HG03108 (cell line): Measurements from ENCODE around the gene MAPK4.
"Not testable (repeated sequence)": the region's sequence is repeated elsewhere in the genome, so short reads cannot be mapped to it uniquely, and the experiment has no call there.

Source experiments
- ATAC-seq: cut with Tn5 transposase; IDR thresholded peaks from one replicate; pipeline ENCODE4 v1.9.1; 2021; ENCODE audit warnings: moderate library complexity; ENCODE audit not compliant: unreplicated experiment

The MAPK4 gene

DNA sequence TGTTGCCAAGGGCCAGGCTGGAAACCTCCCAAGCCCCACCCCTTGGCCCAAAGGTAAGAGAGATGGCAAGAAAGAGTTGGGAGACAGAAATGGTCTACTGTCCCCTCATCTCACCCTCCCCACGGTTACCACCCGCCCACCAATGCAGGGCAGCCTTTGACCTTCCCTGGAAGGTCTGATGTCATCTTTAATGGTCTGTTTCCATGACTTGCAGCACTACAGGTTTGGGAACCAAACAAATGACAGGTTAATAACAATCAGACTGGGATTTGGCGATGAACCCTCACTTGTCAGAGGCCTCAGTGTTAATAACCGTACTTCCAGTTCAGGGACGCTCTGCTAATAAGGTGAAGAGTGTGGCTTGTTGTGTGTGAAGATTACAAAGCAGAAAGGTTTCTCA lies 189.5 kb downstream of the MAPK4 start:
- no peak for ATAC-seq

DNA sequence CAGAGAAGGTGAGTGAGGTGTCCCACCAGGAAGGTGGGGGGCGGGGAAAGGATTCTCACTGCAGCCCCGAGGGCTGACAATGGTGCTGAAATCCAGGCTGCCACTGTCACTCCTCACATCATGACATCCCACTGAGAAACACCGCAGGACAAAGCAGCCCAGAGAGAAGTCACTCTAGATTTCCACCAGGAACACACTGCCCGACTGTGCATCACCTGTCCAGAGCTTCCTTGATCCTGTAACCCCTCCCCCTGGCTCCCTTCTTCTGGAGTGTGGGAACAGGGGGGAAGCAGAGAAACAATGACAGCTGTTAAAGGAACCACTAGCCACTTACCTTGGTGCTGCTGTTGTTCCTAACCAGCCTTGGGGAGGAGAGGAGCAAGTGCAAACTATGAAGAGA lies 190.1 kb downstream of the MAPK4 start:
- no peak for ATAC-seq

DNA sequence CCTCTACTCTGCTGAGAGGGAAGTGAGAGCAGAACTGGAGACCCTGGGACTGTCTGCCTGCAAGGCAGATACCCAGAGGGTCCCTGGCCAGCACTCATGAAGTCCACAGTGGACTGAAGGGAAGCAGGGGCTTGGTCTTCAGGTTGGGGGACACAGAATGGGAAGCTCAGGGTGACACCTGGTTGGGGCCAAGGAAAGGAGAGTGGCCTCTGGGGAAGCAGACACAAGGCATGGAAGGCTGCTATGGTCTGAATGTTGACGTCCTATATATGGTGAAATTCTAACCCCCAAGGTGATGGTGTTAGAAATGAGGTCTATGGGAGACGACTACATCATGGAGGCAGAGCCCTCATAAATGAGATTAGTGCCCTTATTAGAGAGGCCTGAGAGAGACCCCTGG lies 190.7 kb downstream of the MAPK4 start:
- no peak for ATAC-seq

DNA sequence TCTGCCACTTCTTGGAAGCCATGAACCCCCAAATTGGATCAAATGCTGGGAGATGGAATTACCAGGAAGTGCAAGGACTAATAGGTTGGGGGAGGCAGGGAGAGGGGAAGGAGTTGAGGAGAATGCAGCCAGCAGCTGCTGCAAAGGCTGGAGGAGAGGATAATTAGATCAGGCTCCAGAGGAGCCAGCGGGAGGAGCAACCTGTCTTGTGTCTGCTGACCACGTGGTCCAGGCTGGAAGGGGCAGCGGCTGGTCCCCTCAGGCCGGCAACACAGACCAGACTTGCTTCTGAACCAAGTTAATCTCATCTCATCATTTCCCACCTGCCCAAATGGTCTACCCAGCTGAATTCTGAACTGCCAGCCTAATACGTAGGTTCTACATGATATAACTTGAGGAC lies 191.6 kb downstream of the MAPK4 start:
- no peak for ATAC-seq

DNA sequence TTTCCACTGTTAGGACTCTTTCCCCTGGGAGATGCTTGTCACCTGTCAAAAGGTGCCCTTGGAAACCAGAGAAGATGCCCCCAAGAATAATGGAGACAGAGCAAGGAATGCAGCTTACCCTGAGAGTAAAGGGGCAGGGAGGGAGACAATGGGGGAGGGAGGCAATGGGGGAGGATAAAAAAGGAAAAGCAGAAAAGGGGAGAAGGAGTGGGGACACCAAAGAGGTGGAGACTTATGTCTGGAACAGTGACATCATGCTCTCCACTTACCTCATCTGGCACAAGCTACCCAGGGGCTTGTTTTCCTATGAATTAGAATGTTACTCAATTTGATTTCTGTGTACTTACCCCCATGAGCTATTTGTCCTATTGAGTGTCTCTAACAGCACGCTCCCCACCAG lies 192.1 kb downstream of the MAPK4 start:
- ATAC-seq: no peak

DNA sequence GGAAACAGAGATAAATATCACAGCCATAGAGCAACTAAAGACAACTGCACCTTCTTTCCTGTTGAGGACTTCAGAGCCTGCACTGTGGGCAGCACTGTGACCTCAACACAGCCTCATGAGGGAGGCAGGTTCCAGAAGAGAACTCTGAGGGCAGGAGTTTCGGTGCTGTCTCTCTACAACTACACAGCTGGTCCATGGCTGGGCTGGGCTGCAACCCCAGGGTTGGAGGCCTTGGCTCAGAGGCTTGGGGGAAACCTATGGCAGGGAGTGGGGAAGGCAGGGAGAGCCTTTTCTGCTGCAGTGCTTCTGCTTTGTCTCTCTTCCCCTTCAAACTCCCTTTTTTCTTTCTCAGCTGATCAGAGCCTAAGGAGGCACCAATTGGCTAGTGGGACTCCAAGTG lies 193.4 kb downstream of the MAPK4 start:
- no peak for ATAC-seq

DNA sequence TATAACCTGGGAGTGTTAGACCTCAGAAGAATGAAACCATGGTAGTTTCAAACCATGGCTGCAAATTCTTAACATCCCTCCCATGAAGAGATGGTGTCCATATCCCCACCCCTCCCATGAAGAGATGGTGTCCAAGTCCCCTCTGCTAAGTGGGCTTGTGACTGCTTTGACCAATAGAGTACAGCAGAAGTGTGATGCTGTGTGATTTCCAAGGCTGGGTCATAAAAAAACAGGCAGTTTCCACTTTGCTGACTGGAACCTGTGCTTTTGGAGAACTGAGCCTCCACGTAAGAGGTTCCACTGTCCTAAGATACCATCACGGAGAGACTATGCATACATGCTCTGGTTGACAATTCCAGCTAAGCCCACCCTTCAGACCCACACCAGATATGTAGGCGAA lies 194.4 kb downstream of the MAPK4 start:
- ATAC-seq: no peak

DNA sequence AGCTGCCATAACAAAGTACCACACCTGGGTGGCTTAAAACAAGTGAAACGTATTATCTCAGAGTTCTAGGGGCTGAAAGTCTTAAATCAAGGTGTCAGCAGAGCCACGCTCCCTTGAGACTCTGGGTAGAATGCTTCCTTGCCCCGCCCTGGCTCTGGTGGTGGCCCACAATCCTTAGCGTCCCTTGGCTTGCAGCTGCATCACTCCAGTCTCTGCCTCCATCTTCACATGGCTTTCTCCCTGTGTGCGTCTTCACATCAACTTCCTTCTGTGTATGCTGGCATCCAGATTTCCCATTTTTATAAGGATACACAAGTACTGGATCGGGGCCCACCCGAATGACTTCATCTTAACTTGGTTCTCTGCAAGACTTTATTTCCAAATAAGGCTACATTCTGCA lies 197.5 kb downstream of the MAPK4 start:
- ATAC-seq: no peak

DNA sequence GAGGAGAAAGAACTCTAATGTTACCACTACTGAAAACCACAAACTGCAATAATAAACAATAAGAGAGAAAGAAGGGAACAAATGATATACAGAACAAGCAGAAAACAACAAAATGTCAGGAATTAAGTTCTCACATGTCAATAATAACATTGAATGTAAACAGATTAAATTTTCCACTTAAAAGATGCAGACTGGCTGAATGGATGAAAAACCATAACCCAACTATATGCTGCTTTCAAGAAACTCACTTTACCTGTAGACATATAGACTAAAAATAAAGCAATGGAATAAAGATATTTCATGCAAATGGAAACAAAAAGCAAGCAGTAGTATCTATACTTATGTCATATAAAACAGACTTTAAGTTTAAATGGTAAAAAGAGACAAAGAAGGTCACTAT lies 209.6 kb downstream of the MAPK4 start:
- ATAC-seq: no peak

DNA sequence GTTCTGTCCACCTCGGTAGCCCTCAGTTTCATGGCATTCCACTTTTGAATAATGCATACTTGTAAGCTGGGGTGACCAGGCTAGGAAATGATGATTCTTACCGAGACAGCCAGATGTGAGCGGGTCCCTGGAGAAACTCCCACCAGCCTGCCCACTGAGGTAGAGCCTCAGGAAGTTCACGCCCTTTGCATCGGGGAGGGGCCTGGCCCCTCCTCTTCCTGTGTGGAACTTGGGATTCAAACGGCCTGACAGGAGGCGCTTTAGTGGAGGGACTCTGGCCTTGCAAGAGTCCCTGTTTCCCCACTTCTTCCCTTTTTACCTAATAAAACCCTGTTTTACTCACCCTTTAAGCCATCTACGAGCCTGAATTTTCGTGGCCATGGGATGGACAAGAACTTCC lies 215.3 kb downstream of the MAPK4 start:
- no peak for ATAC-seq

DNA sequence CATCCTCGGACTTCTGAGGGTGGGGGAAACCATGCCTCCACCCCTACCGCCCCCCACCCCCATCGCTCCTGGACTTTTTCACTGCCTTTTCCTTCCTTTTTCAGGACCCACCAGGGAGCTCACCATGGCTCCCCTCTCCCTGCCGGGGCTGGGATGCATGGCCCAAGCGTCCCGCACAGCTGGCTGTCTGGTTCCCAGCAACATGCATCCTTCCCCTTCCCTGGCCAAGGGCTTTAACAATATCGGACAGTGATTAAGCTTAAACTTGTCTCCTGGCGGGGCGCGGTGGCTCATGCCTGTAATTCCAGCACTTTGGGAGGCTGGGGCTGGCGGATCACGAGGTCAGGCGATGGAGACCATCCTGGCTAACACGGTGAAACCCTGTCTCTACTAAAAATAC lies 215.8 kb downstream of the MAPK4 start:
- ATAC-seq: no peak

DNA sequence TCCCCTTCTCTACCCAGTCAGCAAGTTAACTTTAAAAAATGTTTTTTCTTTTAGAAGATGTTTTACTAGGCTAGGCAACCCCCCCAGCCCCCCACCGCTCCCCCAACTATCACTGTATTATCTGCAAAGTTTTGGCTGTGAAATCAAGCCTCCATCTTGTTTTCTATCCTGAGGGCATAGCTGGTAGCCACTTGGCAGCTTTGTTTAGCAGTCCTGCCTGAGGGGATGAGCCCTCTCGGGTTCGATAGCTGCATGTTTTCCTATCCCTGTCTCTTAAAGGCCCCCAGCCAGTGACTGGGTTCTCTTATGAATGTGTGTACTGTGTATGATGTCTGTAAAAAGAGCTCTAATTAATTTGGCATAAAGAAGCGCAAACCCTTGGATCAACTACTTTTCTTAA lies 216.5 kb downstream of the MAPK4 start:
- ATAC-seq: no peak

DNA sequence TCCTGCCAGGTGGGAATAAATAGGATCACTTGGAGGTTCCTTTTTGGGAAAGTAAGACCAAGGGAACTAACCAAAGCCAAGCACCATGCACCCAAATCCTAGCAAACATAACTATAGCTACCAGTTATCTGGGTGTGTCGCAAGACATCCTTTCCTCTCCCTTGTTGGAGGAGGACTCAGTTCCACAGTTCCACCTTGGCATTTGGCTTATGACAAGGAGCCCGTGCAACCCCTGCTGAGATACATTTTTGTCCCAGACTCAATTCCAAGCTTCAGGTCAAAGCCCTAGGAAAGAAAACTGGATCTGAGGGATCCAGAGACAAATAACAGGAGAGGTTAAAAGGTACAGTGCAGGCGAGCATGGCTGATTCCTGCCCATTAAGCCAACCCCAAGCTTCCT lies 219.1 kb downstream of the MAPK4 start:
- not testable (repeated sequence) for ATAC-seq
